ENCODE measurements around the gene ZNF480. TPM values are rescaled to one million over a fixed set of nuclear protein-coding genes. Genes with fewer than 3 reads are reported as not detected.
"Not testable (repeated sequence)": the region's sequence is repeated elsewhere in the genome, so short reads cannot be mapped to it uniquely, and the experiment has no call there.

The ZNF480 gene
- 10 to 100 TPM in 1 of 5 donors, 1 to 10 TPM in 4; 2.2 to 11.0 (median 8.1) TPM for total RNA-seq
- polyA plus RNA-seq = 1 to 10 TPM; 4.0 to 5.2 (median 4.8) TPM
- long read RNA-seq, donor 1 = 0 reads
- long read RNA-seq, donor 2 = 0 reads
- long read RNA-seq, donor 3, full-length matches to known transcripts = 1 of 1 reads
- long read RNA-seq, donor 3, partial matches to known transcripts = 0 of 1 reads
- long read RNA-seq, donor 3, other reads (novel, unspliced or antisense) = 0 of 1 reads
- long read RNA-seq, donor 4 = 0 reads
- long read RNA-seq, donor 5, full-length matches to known transcripts = 1 of 1 reads
- long read RNA-seq, donor 5, partial matches to known transcripts = 0 of 1 reads
- long read RNA-seq, donor 5, other reads (novel, unspliced or antisense) = 0 of 1 reads
- long read RNA-seq, donor 6, full-length matches to known transcripts = 1 of 1 reads
- long read RNA-seq, donor 6, partial matches to known transcripts = 0 of 1 reads
- long read RNA-seq, donor 6, other reads (novel, unspliced or antisense) = 0 of 1 reads
- long read RNA-seq, donor 7, full-length matches to known transcripts = 4 of 4 reads
- long read RNA-seq, donor 7, partial matches to known transcripts = 0 of 4 reads
- long read RNA-seq, donor 7, other reads (novel, unspliced or antisense) = 0 of 4 reads
- long read RNA-seq, donor 8, full-length matches to known transcripts = 3 of 3 reads
- long read RNA-seq, donor 8, partial matches to known transcripts = 0 of 3 reads
- long read RNA-seq, donor 8, other reads (novel, unspliced or antisense) = 0 of 3 reads
- long read RNA-seq, donor 9, full-length matches to known transcripts = 2 of 2 reads
- long read RNA-seq, donor 9, partial matches to known transcripts = 0 of 2 reads
- long read RNA-seq, donor 9, other reads (novel, unspliced or antisense) = 0 of 2 reads
- long read RNA-seq, donor 10 = 0 reads

GRCh38 chr19:52296773-52297600 lies at the start of gene ZNF480:
TSS of gene ZNF480 (plus strand) at chr19:52297169. CDS start at chr19:52300413, 3,244 bp downstream.
- intact Hi-C loops (cut with DNase I; ENCODE audit: low total_unique reads) = no loop called here
- no peaks in the 10 kb centered on the region for H3K27me3 ChIP-seq
- H3K9me3 ChIP-seq = peaks cover 0 to 39% (median 19%) of the 10 kb centered on the region in 4 donors
- peaks cover 12 to 24% (median 17%) of the 10 kb centered on the region in 4 donors for H3K4me1 ChIP-seq
- TF ChIP-seq POLR2A (IDR thresholded peaks at IDR 0.05) (peak in 1 of 4 donors; percentile 19), CTCF (IDR thresholded peaks at IDR 0.05) (no peak), POLR2AphosphoS5 (IDR thresholded peaks at IDR 0.05) (peak; percentile 37 to 87 (median 85)), EP300 (IDR thresholded peaks at IDR 0.05) (no peak)
- peak; percentile 89 to 93 for DNase-seq
- WGBS, 5 donors = 0 to 1% (median 0%) methylated on average over 45 to 69 of the region's 75 CpGs
- H3K36me3 ChIP-seq = peaks cover 20 to 38% (median 30%) of the 10 kb centered on the region in 4 donors
- H3K27ac ChIP-seq = peak within 1 kb of the TSS; percentile 91 to 98 (median 94)
- peak within 1 kb of the TSS; percentile 66 to 86 (median 75) for H3K4me3 ChIP-seq

- Histone ChIP-seq H3K9me3 (no peaks in the 10 kb centered on the region), H3K36me3 (no peaks in the 10 kb centered on the region), H3K4me1 (no peaks in the 10 kb centered on the region), H3K27ac (no peak overlapping the region), H3K4me3 (no peak overlapping the region), H3K27me3 (no peaks in the 10 kb centered on the region)
- peak; percentile 61 to 74 for DNase-seq
- intact Hi-C loops (cut with DNase I; ENCODE audit: low total_unique reads) = no loop called here
- TF ChIP-seq EP300 (IDR thresholded peaks at IDR 0.05) (no peak), CTCF (IDR thresholded peaks at IDR 0.05) (peak in 5 of 7 experiments; percentile 6 to 61 (median 29)), POLR2AphosphoS5 (IDR thresholded peaks at IDR 0.05) (no peak), POLR2A (IDR thresholded peaks at IDR 0.05) (no peak)
- 6 to 17% (median 13%) methylated on average over 6 of the region's 6 CpGs for WGBS, 5 donors
These were observed 48.7 kb upstream of the ZNF480 start for GRCh38 chr19:52248241-52248640.

- Histone ChIP-seq H3K27ac (no peak overlapping the region), H3K4me3 (no peak overlapping the region), H3K9me3 (peaks cover 0 to 5% (median 0%) of the 10 kb centered on the region in 4 donors), H3K4me1 (no peaks in the 10 kb centered on the region), H3K27me3 (no peaks in the 10 kb centered on the region), H3K36me3 (no peaks in the 10 kb centered on the region)
- TF ChIP-seq POLR2AphosphoS5 (IDR thresholded peaks at IDR 0.05) (no peak), POLR2A (IDR thresholded peaks at IDR 0.05) (no peak), CTCF (IDR thresholded peaks at IDR 0.05) (no peak), EP300 (IDR thresholded peaks at IDR 0.05) (no peak)
- 92 to 95% (median 93%) methylated on average over 5 of the region's 5 CpGs for WGBS, 5 donors
- intact Hi-C loops (cut with DNase I; ENCODE audit: low total_unique reads) = loop anchor here (10.0 kb wide), 1 partner anchor 496 kb away; no protein-coding TSS in a partner anchor
- no peak for DNase-seq
These were observed 38.5 kb upstream of the ZNF480 start for GRCh38 chr19:52258426-52258825.

- 71 to 87% (median 83%) methylated on average over 6 of the region's 6 CpGs for WGBS, 5 donors
- intact Hi-C loops (cut with DNase I; ENCODE audit: low total_unique reads) = not testable (repeated sequence)
These were observed 31.4 kb upstream of the ZNF480 start for GRCh38 chr19:52265556-52265955.

More at GRCh38 chr19:52265556-52265955, 31.4 kb upstream of the ZNF480 start:
- not testable (repeated sequence) for H3K36me3 ChIP-seq, DNase-seq, H3K9me3 ChIP-seq, H3K4me3 ChIP-seq, H3K27me3 ChIP-seq, H3K27ac ChIP-seq
- peaks cover 2 to 11% (median 10%) of the 10 kb centered on the region in 4 donors for H3K4me1 ChIP-seq

All from stomach (tissue), 19 donors.